ENCODE measurements around the gene STPG3. TPM values are rescaled to one million over a fixed set of nuclear protein-coding genes. Genes with fewer than 3 reads are reported as not detected.

Gene STPG3
- total and polyA plus RNA-seq, 2 of the 8 experiments (the other 6 are each of a cell fraction or from before 2014, with no cell fraction given), result not detected

- no peak overlapping the region for H3K23ac ChIP-seq (ENCODE audit: insufficient read length)
- H2BK12ac ChIP-seq (ENCODE audit: low read depth, low read length), result peak overlapping the region; percentile 68; the same call in 1 of the 2 replicates
- H4K8ac ChIP-seq (ENCODE audit: extremely low read depth, insufficient read depth, low read length), result peak overlapping the region; percentile 54; the same call in 1 of the 2 replicates
- no peak overlapping the region for H2BK20ac ChIP-seq (ENCODE audit: low read length)
- CTCF ChIA-PET (ENCODE audit: partially characterized antibody), result interaction anchor here (0.6 to 2.5 kb wide), 20 partner anchors 9 to 225 kb away, joined by 3 to 28 read pairs (median 4); partner anchors contain the start of genes RNF224, SSNA1, TOR4A and TUBB4B
- H3K56ac ChIP-seq (replicated peaks; ENCODE audit: insufficient read length, low read depth, low read length), result no peak overlapping the region
- FAIRE-seq (no peak), DNase-seq (ENCODE audit: low read depth in 1 of 2, low spot score in 2 of 2) (no peak)
- H3K23me2 ChIP-seq (ENCODE audit: low read depth, low read length), result peaks cover 14% of the 10 kb centered on the region; the same call in 1 of the 2 replicates
- peaks cover 0 to 7% (median 0%) of the 10 kb centered on the region in 4 experiments; a peak in 3 of 7 replicates for H3K27me3 ChIP-seq (replicated peaks in 1 of 4; ENCODE audit: control insufficient read depth in 3 of 4, extremely low read depth in 1 of 4, insufficient read depth in 3 of 4, low read length in 3 of 4)
- H4K91ac ChIP-seq (replicated peaks; ENCODE audit: insufficient read length, low read length), result peak overlapping the region; percentile 57
- no peak overlapping the region for H2BK120ac ChIP-seq (replicated peaks; ENCODE audit: low read depth, low read length)
- H3K36me3 ChIP-seq (ENCODE audit: control insufficient read depth in 2 of 4, insufficient read depth in 4 of 4, low read length in 3 of 4), result peaks cover 1 to 13% (median 9%) of the 10 kb centered on the region in 4 experiments; a peak in 6 of 8 replicates
- H3K4me2 ChIP-seq (ENCODE audit: insufficient read depth in 1 of 2, low read depth in 2 of 2, low read length in 2 of 2), result peak overlapping the region; percentile 90 to 100
- H3K9me3 ChIP-seq (ENCODE audit: insufficient read depth in 2 of 2, low read depth in 1 of 2, low read length in 1 of 2), result no peaks in the 10 kb centered on the region
- H3K9ac ChIP-seq (replicated peaks in 1 of 4; ENCODE audit: extremely low read depth in 1 of 4, low read depth in 3 of 4, low read length in 3 of 4), result peak overlapping the region in 1 of 4 experiments; percentile 47; a peak in 1 of 7 replicates
- H3K79me2 ChIP-seq (ENCODE audit: control insufficient read depth in 1 of 2, insufficient read depth in 2 of 2, low read length in 2 of 2), result peaks cover 0 to 13% of the 10 kb centered on the region in 2 experiments; a peak in 2 of 4 replicates
- WGBS, 2 experiments (ENCODE audit: extremely low coverage in 1 of 2, insufficient coverage in 1 of 2, insufficient read length in 1 of 2, insufficient replicate concordance in 2 of 2, low coverage in 1 of 2, low lambda C conversion rate in 2 of 2, missing lambda C conversion rate in 1 of 2), result 81% methylated on average over 17 of the region's 21 CpGs; no CpG with 5 or more reads in 1 of the 2 experiments
- peak overlapping the region; percentile 16; the same call in 1 of the 2 replicates for H2BK5ac ChIP-seq (ENCODE audit: low read depth, low read length)
- POLR2A ChIA-PET (ENCODE audit: partially characterized antibody), result interaction anchor here (0.9 to 69.9 kb wide), 4 partner anchors 3 to 116 kb away, joined by 3 to 1462 read pairs (median 734); partner anchors contain the start of genes CYSRT1, NDOR1, NELFB and RNF208
- peaks cover 9% of the 10 kb centered on the region for H3K79me1 ChIP-seq (ENCODE audit: low read depth, low read length)
- no peak overlapping the region for H4K5ac ChIP-seq (ENCODE audit: insufficient read length, low read depth, low read length)
- peak overlapping the region; percentile 48 for H3K18ac ChIP-seq (ENCODE audit: extremely low read depth, low read length)
- peak overlapping the region; percentile 39; the same call in 1 of the 2 replicates for H2AK5ac ChIP-seq (ENCODE audit: low read depth, low read length)
- H3K27ac ChIP-seq (ENCODE audit: low read depth, low read length), result no peak overlapping the region
- TF ChIP-seq KDM4A (IDR thresholded peaks at IDR 0.05; ENCODE audit: low read depth, low read length, severe bottlenecking) (no peak), ASH2L (IDR thresholded peaks at IDR 0.05; ENCODE audit: low read length) (no peak), CHD1 (IDR thresholded peaks at IDR 0.05; ENCODE audit: low read depth, low read length) (no peak), TEAD4 (IDR thresholded peaks at IDR 0.05; ENCODE audit: low read depth, low read length) (no peak), CHD2 (IDR thresholded peaks at IDR 0.05; ENCODE audit: low read length) (no peak), CBX5 (IDR thresholded peaks at IDR 0.05; ENCODE audit: low read depth, low read length) (no peak), SP4 (IDR thresholded peaks at IDR 0.05; ENCODE audit: low read length) (no peak), ZNF274 (IDR thresholded peaks at IDR 0.05; ENCODE audit: borderline replicate concordance, extremely low read depth, low read length) (no peak)
- TF ChIP-seq, protein P1, sequence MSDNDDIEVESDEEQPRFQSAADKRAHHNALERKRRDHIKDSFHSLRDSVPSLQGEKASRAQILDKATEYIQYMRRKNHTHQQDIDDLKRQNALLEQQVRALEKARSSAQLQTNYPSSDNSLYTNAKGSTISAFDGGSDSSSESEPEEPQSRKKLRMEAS (IDR thresholded peaks at IDR 0.05), result 0 out of 2 replicates have a peak, but pooled peaks have one; percentile 12
- no peak overlapping the region for H2AFZ ChIP-seq (ENCODE audit: low read length)
- peak overlapping the region; percentile 52 to 100 (median 88) for H3K4me3 ChIP-seq (ENCODE audit: extremely low read depth in 1 of 4, insufficient read depth in 2 of 4, low read depth in 3 of 4, low read length in 4 of 4)
- peaks cover 0 to 5% of the 10 kb centered on the region in 2 experiments for H4K20me1 ChIP-seq (replicated peaks in 1 of 2; ENCODE audit: control insufficient read depth in 1 of 2, insufficient read depth in 2 of 2, low read length in 2 of 2)
- no peak overlapping the region for H3K14ac ChIP-seq (ENCODE audit: insufficient read length)
- peaks cover 0 to 21% (median 16%) of the 10 kb centered on the region in 4 experiments; a peak in 5 of 7 replicates for H3K4me1 ChIP-seq (replicated peaks in 1 of 4; ENCODE audit: control insufficient read depth in 3 of 4, insufficient read depth in 4 of 4, low read length in 3 of 4)
- H3K4ac ChIP-seq (replicated peaks; ENCODE audit: insufficient read length, low read depth, low read length), result peak overlapping the region; percentile 75
- H2BK15ac ChIP-seq (ENCODE audit: low read length), result no peak overlapping the region
These were observed 2.9 kb downstream of the STPG3 start for GRCh38 chr9:137253717-137254623.

All from H1 (cell line).